PC-9 (cell line): ENCODE measurements around the gene MLST8. TPM values are rescaled to one million over a fixed set of nuclear protein-coding genes. Genes with fewer than 3 reads are reported as not detected.

Experiments
- BruUV-seq: library from RNA; stranded (reverse); fragments of 400-500 nt; replicated peaks from 2 replicates; lab custom pipeline; 2021; lab: Mats Ljungman, UMichigan
- CTCF ChIA-PET: fragments of 300-600 bp; sonication (Branson Sonifier 250); formaldehyde crosslinking; loops from one replicate; lab custom pipeline; 2022; ENCODE audit warnings: antibody characterized with exemption; lab: Charles Lee
- POLR2A ChIA-PET: fragments of 300-600 bp; sonication (Branson Sonifier 250); formaldehyde crosslinking; loops from one replicate; lab custom pipeline; 2022; ENCODE audit warnings: antibody characterized with exemption; ENCODE audit not compliant: unreplicated experiment; lab: Charles Lee
- DNase-seq, 2 experiments: peaks; one replicate each; pipeline versions ENCODE4 v3.0.0 to v3.0.0-alpha.2; 2015 to 2022; ENCODE audit warnings: mixed read lengths in 1 of 2
- H2AFZ ChIP-seq: fragments of 200-600 bp; sonication (generic); 2 replicates; pipeline ENCODE4 v1.8.1; 2017; ENCODE audit warnings: antibody characterized with exemption
- H3F3A ChIP-seq: fragments of 200-600 bp; sonication (generic); 2 replicates; pipeline ENCODE4 v1.8.1; 2017; ENCODE audit warnings: antibody characterized with exemption, mild to moderate bottlenecking, low read depth; ENCODE audit not compliant: insufficient read depth
- H3K27ac ChIP-seq: fragments of 200-600 bp; sonication (generic); 2 replicates; pipeline ENCODE4 v1.6.1; 2016; ENCODE audit warnings: mixed run types
- H3K27me3 ChIP-seq: fragments of 200-600 bp; sonication (generic); 2 replicates; pipeline ENCODE4 v1.6.1; 2016; ENCODE audit warnings: low read depth, mixed run types; ENCODE audit not compliant: insufficient read depth
- H3K36me3 ChIP-seq: fragments of 200-600 bp; sonication (generic); 2 replicates; pipeline ENCODE4 v1.6.1; 2016; ENCODE audit warnings: low read depth, mixed run types
- H3K4me1 ChIP-seq: fragments of 200-600 bp; sonication (generic); replicated peaks from 2 replicates; pipeline ENCODE4 v1.6.1; 2016; ENCODE audit warnings: mixed run types; ENCODE audit not compliant: insufficient read depth
- H3K4me2 ChIP-seq: fragments of 200-600 bp; sonication (generic); 2 replicates; pipeline ENCODE4 v1.6.1; 2017; ENCODE audit warnings: mixed run types
- H3K4me3 ChIP-seq: fragments of 200-600 bp; sonication (generic); 2 replicates; pipeline ENCODE4 v1.6.1; 2016; ENCODE audit warnings: mixed run types
- H3K79me2 ChIP-seq: fragments of 200-600 bp; sonication (generic); 2 replicates; pipeline ENCODE4 v1.6.1; 2017; ENCODE audit warnings: low read depth, mixed run types
- H3K9me2 ChIP-seq: fragments of 200-600 bp; sonication (generic); 2 replicates; pipeline ENCODE4 v1.8.1; 2017; ENCODE audit warnings: mild to moderate bottlenecking; ENCODE audit not compliant: insufficient read depth
- H3K9me3 ChIP-seq: fragments of 200-600 bp; sonication (generic); 2 replicates; pipeline ENCODE4 v1.8.1; 2016; ENCODE audit warnings: low read depth; ENCODE audit not compliant: insufficient read depth
- H4K20me1 ChIP-seq: fragments of 200-600 bp; sonication (generic); 2 replicates; pipeline ENCODE4 v1.8.1; 2017; ENCODE audit not compliant: insufficient read depth
- EZH2 ChIP-seq: fragments of 200-600 bp; sonication (generic); IDR thresholded peaks from 2 replicates; pipeline ENCODE4 v1.8.0; 2017; ENCODE audit warnings: antibody characterized with exemption, low read depth
- intact Hi-C: fragments of 100-400 bp; cut with micrococcal nuclease; formaldehyde crosslinking; loops from one replicate; pipeline ENCODE4 v1.10.0; 2022; ENCODE audit not compliant: unreplicated experiment
- total RNA-seq: library from RNA; stranded (reverse); gene quantifications from 2 replicates; pipeline ENCODE4 v1.2.3, GENCODE V29; 2021
- TF ChIP-seq, protein P1 (sequence below): fragments of 200-600 bp; sonication (generic); conservative IDR thresholded peaks from 2 replicates; pipeline ENCODE4 v1.6.1; 2017; ENCODE audit warnings: mixed run types, antibody characterized with exemption, mild to moderate bottlenecking, moderate library complexity

The MLST8 gene
- total RNA-seq, 1 experiment from 2014 or later, result 66.3 TPM

GRCh38 chr16:2184962-2185361, 20.3 kb upstream of the MLST8 start:
- intact Hi-C loops, result no loop called here
- ChIA-PET POLR2A (interaction anchor here (0.6 kb wide), 1 partner anchor 54 kb away, joined by 5 read pairs; no protein-coding TSS in a partner anchor), CTCF (interaction anchor here (0.6 kb wide), 1 partner anchor 48 kb away, joined by 3 read pairs; no protein-coding TSS in a partner anchor)
- Histone ChIP-seq H3K4me1 (no peaks in the 10 kb centered on the region), H3K27ac (no peak overlapping the region), H3K9me2 (no peaks in the 10 kb centered on the region), H3K4me3 (no peak overlapping the region), H3K27me3 (no peaks in the 10 kb centered on the region), H3K79me2 (no peaks in the 10 kb centered on the region), H3K4me2 (no peak overlapping the region), H4K20me1 (no peaks in the 10 kb centered on the region), H3K9me3 (no peaks in the 10 kb centered on the region), H3K36me3 (no peaks in the 10 kb centered on the region), H3F3A (no peaks in the 10 kb centered on the region), H2AFZ (no peak overlapping the region)
- no peak for TF ChIP-seq EZH2
- TF ChIP-seq, protein P1, sequence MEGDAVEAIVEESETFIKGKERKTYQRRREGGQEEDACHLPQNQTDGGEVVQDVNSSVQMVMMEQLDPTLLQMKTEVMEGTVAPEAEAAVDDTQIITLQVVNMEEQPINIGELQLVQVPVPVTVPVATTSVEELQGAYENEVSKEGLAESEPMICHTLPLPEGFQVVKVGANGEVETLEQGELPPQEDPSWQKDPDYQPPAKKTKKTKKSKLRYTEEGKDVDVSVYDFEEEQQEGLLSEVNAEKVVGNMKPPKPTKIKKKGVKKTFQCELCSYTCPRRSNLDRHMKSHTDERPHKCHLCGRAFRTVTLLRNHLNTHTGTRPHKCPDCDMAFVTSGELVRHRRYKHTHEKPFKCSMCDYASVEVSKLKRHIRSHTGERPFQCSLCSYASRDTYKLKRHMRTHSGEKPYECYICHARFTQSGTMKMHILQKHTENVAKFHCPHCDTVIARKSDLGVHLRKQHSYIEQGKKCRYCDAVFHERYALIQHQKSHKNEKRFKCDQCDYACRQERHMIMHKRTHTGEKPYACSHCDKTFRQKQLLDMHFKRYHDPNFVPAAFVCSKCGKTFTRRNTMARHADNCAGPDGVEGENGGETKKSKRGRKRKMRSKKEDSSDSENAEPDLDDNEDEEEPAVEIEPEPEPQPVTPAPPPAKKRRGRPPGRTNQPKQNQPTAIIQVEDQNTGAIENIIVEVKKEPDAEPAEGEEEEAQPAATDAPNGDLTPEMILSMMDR, result no peak
- DNase-seq, result no peak
- BruUV-seq, result no TSS peak

DNA sequence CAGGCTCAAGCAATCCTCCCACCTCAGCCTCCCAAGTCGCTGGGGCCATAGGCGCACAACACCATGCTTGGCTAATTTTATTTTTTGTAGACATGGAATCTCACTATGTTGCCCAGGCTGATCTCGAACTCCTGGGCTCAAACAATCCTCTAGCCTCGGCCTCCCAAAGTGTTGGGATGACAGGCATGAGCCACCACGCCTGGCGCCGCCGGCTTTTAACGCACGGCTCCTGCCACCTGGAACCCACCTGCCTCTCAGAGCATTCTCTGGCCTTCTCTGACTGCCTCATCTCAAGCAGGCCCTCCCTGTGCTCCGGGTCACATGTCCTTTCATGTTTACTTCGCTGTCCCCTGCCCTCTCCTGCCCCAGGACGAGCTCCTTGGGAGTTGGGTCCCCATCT, 19.2 kb upstream of the MLST8 start:
- no TSS peak for BruUV-seq

DNA sequence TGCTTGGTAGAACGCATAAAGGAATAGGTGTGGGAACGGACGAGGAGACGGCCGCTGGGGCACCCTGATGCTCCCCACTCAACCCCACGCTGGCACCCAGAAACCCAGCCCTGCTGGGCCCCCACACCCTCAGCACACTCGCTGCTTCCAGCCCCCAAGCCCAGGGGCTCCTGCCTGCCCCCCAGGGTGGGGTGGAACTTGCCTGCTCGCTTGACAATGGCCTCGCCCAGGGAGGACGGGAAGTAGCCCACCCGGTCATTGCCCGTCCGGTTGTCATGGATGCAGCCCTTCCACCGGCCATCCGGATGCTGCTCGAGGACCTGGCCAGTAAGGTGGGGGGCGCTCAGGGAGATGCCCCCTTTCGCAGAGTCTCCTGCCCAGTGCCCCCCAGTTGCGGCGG, 18.7 kb upstream of the MLST8 start:
- no peaks in the 10 kb centered on the region for H3K79me2 ChIP-seq
- no peak overlapping the region for H3K4me2 ChIP-seq
- H3K9me3 ChIP-seq, result no peaks in the 10 kb centered on the region
- no peaks in the 10 kb centered on the region for H4K20me1 ChIP-seq
- intact Hi-C loops, result no loop called here
- H3K4me3 ChIP-seq, result no peak overlapping the region
- CTCF ChIA-PET, result no interaction called here
- POLR2A ChIA-PET, result no interaction called here
- no TSS peak for BruUV-seq
- H3F3A ChIP-seq, result no peaks in the 10 kb centered on the region
- no peak for DNase-seq
- H3K4me1 ChIP-seq, result no peaks in the 10 kb centered on the region
- no peaks in the 10 kb centered on the region for H3K27me3 ChIP-seq
- no peak overlapping the region for H3K27ac ChIP-seq
- no peak overlapping the region for H2AFZ ChIP-seq
- no peaks in the 10 kb centered on the region for H3K9me2 ChIP-seq
- H3K36me3 ChIP-seq, result no peaks in the 10 kb centered on the region
- TF ChIP-seq EZH2, result no peak
- TF ChIP-seq, protein P1, result no peak

More for the DNA sequence above, 19.2 kb upstream of the MLST8 start:
- H3K4me3 ChIP-seq, result no peak overlapping the region
- H2AFZ ChIP-seq, result no peak overlapping the region
- no peaks in the 10 kb centered on the region for H4K20me1 ChIP-seq
- no peak overlapping the region for H3K4me2 ChIP-seq
- no peak for DNase-seq
- intact Hi-C loops, result no loop called here
- H3K27me3 ChIP-seq, result no peaks in the 10 kb centered on the region
- no peak for TF ChIP-seq EZH2
- TF ChIP-seq, protein P1, result no peak
- H3K79me2 ChIP-seq, result no peaks in the 10 kb centered on the region
- no peaks in the 10 kb centered on the region for H3K9me3 ChIP-seq
- H3K27ac ChIP-seq, result no peak overlapping the region
- no peaks in the 10 kb centered on the region for H3K36me3 ChIP-seq
- H3F3A ChIP-seq, result no peaks in the 10 kb centered on the region
- POLR2A ChIA-PET, result no interaction called here
- H3K9me2 ChIP-seq, result no peaks in the 10 kb centered on the region
- H3K4me1 ChIP-seq, result no peaks in the 10 kb centered on the region
- CTCF ChIA-PET, result no interaction called here
